OCI-LY3 (cell line): ENCODE data around the gene UBASH3A.

Source experiments
- EZH2phosphoT487 ChIP-seq: fragments of 200-600 bp; shearing (Covaris generic); IDR thresholded peaks from 2 replicates; pipeline ENCODE4 v1.6.1; 2018; ENCODE audit warnings: antibody characterized with exemption, mixed run types, low read depth
- TF ChIP-seq, protein P1 (sequence below): fragments of 200-600, 300-600 bp; sonication (generic); IDR thresholded peaks from 2 replicates; pipeline ENCODE4 v1.5.1; 2014; ENCODE audit warnings: antibody characterized with exemption, low read length, low read depth

GRCh38 chr21:42465803-42466127 lies 62.1 kb downstream of the UBASH3A start:
- TF ChIP-seq, protein P1, sequence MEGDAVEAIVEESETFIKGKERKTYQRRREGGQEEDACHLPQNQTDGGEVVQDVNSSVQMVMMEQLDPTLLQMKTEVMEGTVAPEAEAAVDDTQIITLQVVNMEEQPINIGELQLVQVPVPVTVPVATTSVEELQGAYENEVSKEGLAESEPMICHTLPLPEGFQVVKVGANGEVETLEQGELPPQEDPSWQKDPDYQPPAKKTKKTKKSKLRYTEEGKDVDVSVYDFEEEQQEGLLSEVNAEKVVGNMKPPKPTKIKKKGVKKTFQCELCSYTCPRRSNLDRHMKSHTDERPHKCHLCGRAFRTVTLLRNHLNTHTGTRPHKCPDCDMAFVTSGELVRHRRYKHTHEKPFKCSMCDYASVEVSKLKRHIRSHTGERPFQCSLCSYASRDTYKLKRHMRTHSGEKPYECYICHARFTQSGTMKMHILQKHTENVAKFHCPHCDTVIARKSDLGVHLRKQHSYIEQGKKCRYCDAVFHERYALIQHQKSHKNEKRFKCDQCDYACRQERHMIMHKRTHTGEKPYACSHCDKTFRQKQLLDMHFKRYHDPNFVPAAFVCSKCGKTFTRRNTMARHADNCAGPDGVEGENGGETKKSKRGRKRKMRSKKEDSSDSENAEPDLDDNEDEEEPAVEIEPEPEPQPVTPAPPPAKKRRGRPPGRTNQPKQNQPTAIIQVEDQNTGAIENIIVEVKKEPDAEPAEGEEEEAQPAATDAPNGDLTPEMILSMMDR = no peak
- TF ChIP-seq EZH2phosphoT487 = no peak
